Lower leg skin (tissue), 3 donors: Measurements from ENCODE around the gene RNF43.

Experiments used
- CTCF ChIP-seq, 3 donors: fragments of 450-650 bp; IDR thresholded peaks; one replicate each; pipeline ENCODE4 v1.5.1; 2016; ENCODE audit warnings: antibody characterized with exemption in 3 of 3, mild to moderate bottlenecking in 3 of 3, moderate library complexity in 2 of 3
- POLR2A ChIP-seq, 2 donors: fragments of 450-650 bp; IDR thresholded peaks; one replicate each; pipeline ENCODE4 v1.6.1; 2016 to 2017; ENCODE audit warnings: antibody characterized with exemption in 2 of 2, mild to moderate bottlenecking in 1 of 2, moderate library complexity in 1 of 2

- TF ChIP-seq CTCF (IDR thresholded peaks at IDR 0.05) (no peak), POLR2A (IDR thresholded peaks at IDR 0.05) (no peak)
Observed at GRCh38 chr17:58400826-58401225, 16.5 kb downstream of the RNF43 start.
